NCI-H1417 treated with DMSO at 0.1 percent for 48 hours (cell line): ENCODE measurements around the gene FLT1.

ENCODE experiments used
- DNase-seq: peaks from one replicate; lab custom pipeline; 2025; lab: John Stamatoyannopoulos, UW

The FLT1 gene

DNA sequence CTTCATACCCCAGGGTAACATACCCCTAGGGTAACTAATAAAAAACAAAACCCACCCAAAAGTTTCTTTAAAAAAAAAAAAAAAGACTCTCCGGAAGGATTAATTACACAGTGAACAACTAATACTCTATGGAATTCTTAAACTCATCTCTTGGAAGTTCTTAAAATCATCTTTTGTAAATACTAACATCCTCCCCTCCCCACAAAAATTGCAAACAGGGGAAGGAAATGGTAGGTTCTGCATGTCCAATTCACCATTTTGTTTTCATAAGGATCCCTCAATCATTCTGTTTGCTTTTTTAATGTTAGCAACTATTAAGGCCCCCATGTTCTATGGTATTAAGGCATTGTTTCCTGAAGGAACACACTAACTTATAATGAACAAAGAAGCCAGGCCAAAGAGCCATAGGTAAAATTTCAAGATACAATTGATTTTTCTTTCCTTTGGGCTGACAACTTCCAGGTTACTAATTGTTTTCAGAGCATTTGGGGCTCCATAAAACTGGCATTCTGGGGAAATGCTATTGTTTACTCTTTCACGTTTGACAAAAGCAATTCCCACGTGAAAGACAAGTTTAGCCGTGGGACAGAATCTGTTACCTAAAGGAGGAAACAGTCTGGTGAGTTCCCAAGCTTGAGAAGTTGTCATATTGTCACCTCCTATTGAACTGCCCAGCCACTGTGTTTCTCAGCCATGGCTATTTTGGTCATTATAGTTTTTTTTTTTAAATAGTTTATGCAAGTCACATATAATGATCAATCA, 107.0 kb downstream of the FLT1 start:
- DNase-seq, result no peak

GRCh38 chr13:28385362-28385761, 109.6 kb downstream of the FLT1 start:
- no peak for DNase-seq

GRCh38 chr13:28384789-28385188, 110.1 kb downstream of the FLT1 start:
- DNase-seq, result no peak

- DNase-seq, result no peak
Measured at GRCh38 chr13:28380319-28380718, 114.6 kb downstream of the FLT1 start.

- DNase-seq, result no peak
Measured at GRCh38 chr13:28379371-28380083, 115.4 kb downstream of the FLT1 start.

GRCh38 chr13:28376604-28377003, 118.3 kb downstream of the FLT1 start:
- DNase-seq, result no peak

GRCh38 chr13:28375250-28375930, 119.5 kb downstream of the FLT1 start:
- DNase-seq, result no peak

GRCh38 chr13:28373810-28374209, 121.1 kb downstream of the FLT1 start:
- no peak for DNase-seq

GRCh38 chr13:28370448-28370847, 124.5 kb downstream of the FLT1 start:
- DNase-seq, result no peak

DNA sequence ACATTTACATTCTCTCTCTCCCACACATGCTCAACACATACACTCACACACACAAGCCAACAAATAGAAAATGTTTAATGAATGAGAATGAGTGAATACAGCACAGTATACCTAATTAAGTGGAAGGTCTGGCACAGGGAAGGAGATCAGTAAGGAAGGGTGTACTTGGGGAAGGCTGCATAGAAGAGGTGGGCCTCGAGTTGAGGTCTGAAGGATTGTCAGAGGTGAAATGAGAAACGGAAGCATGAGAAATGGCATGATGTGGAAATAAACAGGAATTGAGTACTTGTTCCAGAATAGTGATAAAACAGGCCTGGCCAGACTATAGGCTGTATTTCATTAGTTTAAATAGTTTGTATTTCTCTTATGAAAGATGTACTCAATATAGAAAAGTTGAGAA, 136.2 kb downstream of the FLT1 start:
- no peak for DNase-seq

DNA sequence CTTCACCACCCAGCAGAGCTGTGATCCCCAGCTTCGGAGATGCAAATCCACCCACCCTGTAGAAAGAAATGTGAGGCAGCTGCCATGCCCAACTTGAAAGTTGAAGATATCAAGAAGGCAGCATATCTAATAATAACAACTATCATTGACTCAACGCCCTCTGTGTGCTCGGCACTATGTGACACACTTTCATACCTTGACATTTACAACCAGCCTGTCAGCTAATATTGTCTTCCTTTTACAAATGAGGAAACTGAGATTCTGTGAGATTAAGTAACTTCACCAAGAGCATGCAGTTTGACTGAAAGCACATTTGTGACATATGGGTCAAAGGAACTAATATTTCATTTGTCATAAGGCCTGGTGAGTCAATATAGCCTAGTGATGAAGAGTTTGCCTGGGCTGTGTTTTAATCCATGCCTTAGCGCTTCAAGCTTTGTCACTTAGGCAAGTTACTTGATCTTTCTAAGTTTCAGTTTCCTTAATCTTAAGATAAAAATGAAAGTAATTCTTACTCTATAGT, 137.0 kb downstream of the FLT1 start:
- no peak for DNase-seq

GRCh38 chr13:28357247-28357825, 137.6 kb downstream of the FLT1 start:
- no peak for DNase-seq

DNA sequence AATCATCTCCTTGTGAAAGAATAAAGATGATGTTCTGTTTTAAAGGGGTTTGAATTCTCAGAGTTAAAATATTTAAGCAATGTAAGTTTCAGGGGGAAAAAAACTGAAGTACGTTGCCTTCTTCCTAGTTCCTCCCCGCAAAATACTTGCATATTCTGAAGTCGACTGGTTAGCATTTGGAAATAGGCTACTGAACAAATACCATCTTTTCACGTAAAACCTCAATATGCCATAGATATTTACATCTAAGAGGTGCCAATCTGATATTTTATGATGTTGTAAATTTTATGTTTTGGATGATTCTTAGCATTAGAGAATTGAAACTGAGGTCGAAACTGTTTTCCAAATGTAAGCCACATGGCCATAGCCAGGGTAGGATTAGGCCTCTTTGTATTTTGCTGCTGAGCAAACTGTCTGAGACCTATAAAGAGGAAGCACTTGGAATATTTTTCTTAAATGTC, 138.3 kb downstream of the FLT1 start:
- DNase-seq, result no peak

- DNase-seq, result no peak
Measured at GRCh38 chr13:28355822-28356371, 139.0 kb downstream of the FLT1 start.

DNA sequence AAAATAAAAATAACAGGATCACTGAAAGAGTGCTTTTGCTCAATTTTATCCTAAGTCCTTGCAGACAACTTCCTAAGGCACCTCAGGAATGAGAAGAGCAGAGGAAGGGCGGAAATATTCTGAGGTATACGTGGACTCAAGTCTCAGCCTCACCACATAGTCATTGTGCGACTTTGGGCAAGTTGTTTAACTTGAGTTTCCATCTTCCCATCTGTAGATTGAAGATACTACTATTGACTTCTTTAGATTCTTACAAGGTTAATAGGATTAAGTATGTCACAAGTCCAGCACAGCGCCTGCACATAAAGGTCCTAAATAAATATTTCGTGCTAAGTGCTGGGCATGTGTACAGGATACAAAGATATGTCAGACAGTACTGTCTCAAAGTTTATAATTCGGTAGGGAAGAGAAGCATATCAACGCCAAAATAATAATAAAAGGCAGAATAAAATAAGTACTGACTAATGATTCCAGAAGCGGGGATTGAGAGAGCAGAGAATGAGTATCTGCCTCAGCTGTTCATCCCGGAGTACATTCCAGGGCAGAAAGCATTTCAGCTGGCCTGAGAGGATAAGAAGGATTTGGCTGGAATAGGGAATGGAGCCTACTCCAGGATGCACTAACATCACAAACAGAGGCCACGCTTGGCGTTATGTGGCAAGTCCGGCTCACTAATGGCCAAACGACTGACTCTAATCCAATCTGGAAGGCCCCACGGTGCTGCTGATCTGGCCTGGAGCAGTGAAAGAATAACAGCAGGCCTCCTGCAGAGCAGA, 139.7 kb downstream of the FLT1 start:
- DNase-seq, result no peak

DNA sequence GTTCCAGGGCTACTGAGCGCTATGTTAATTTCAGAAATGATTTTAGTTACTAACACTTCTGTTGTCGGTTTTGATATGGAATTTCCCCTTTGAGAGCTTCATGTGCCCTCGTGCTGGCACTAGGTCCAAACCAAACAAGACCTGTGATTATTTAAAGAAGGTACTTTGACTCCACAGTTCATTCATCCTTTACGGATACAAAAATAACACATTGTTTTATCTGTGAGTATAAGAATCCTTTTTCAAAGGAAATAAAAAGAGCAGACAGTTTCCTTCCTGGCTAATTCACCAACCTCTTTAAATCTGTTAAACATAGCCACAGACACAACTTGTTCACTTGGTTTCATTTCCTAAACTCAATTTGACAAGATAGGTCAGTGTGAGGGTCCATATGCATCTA, 141.2 kb downstream of the FLT1 start:
- no peak for DNase-seq

- DNase-seq, result no peak
Measured at GRCh38 chr13:28349907-28350654, 144.8 kb downstream of the FLT1 start.

GRCh38 chr13:28349371-28349770, 145.6 kb downstream of the FLT1 start:
- DNase-seq, result no peak

GRCh38 chr13:28347456-28348371, 147.2 kb downstream of the FLT1 start:
- DNase-seq, result no peak
